Naive B cell (primary cell): ENCODE data around the gene PRKAG2. TPM values are rescaled to one million over a fixed set of nuclear protein-coding genes. Genes with fewer than 3 reads are reported as not detected.
A peak's percentile ranks its signal among the peaks of the same experiment; 100 is the strongest.
"Not testable (repeated sequence)": the region's sequence is repeated elsewhere in the genome, so short reads cannot be mapped to it uniquely, and the experiment has no call there.

Experiments used
- ATAC-seq, 2 donors: fragments of 150-1000 bp; cut with Tn5 transposase; 2 replicates each; pipeline ENCODE4 v1.10.0; 2021; ENCODE audit warnings: low read depth in 2 of 2, mild to moderate bottlenecking in 2 of 2, moderate library complexity in 2 of 2
- DNase-seq: peaks from one replicate; pipeline ENCODE4 v3.0.0; 2022
- H3K27ac Mint-ChIP-seq, 6 donors: one replicate each; pipeline ENCODE4 v1.8.0; 2020 to 2022; ENCODE audit warnings: mild to moderate bottlenecking in 6 of 6, mixed read lengths in 6 of 6, moderate library complexity in 5 of 6, inconsistent platforms in 2 of 6
- H3K27me3 Mint-ChIP-seq, 3 donors: one replicate each; pipeline ENCODE4 v1.8.0; 2021 to 2022; ENCODE audit warnings: mixed read lengths in 3 of 3, mild to moderate bottlenecking in 1 of 3
- H3K36me3 Mint-ChIP-seq, 2 donors: one replicate each; pipeline ENCODE4 v1.8.0; 2020 to 2022; ENCODE audit warnings: mixed read lengths in 2 of 2, inconsistent platforms in 1 of 2, mild to moderate bottlenecking in 1 of 2
- H3K4me1 Mint-ChIP-seq, 3 donors: one replicate each; pipeline ENCODE4 v1.8.0; 2020 to 2022; ENCODE audit warnings: mixed read lengths in 3 of 3, inconsistent platforms in 1 of 3, mild to moderate bottlenecking in 1 of 3, moderate library complexity in 1 of 3
- H3K4me3 Mint-ChIP-seq, 8 donors: one replicate each; pipeline ENCODE4 v1.8.0; 2020 to 2022; ENCODE audit warnings: mild to moderate bottlenecking in 8 of 8, mixed read lengths in 8 of 8, moderate library complexity in 8 of 8, inconsistent platforms in 2 of 8
- H3K9me3 Mint-ChIP-seq, 7 donors: one replicate each; pipeline ENCODE4 v1.8.0; 2020 to 2022; ENCODE audit warnings: mixed read lengths in 7 of 7, mild to moderate bottlenecking in 5 of 7, inconsistent platforms in 2 of 7, moderate library complexity in 1 of 7
- polyA plus RNA-seq, 6 donors: library from polyadenylated mRNA; unstranded; fragments of 300-500 nt; fragmentation: Illumina TruSeq; gene quantifications; one replicate each; pipeline ENCODE4 v1.2.3, GENCODE V29; 2021; ENCODE audit warnings: low read depth in 6 of 6

The PRKAG2 gene
- polyA plus RNA-seq, 6 donors from 2014 or later: 16.2 to 25.4 (median 20.0) TPM

DNA sequence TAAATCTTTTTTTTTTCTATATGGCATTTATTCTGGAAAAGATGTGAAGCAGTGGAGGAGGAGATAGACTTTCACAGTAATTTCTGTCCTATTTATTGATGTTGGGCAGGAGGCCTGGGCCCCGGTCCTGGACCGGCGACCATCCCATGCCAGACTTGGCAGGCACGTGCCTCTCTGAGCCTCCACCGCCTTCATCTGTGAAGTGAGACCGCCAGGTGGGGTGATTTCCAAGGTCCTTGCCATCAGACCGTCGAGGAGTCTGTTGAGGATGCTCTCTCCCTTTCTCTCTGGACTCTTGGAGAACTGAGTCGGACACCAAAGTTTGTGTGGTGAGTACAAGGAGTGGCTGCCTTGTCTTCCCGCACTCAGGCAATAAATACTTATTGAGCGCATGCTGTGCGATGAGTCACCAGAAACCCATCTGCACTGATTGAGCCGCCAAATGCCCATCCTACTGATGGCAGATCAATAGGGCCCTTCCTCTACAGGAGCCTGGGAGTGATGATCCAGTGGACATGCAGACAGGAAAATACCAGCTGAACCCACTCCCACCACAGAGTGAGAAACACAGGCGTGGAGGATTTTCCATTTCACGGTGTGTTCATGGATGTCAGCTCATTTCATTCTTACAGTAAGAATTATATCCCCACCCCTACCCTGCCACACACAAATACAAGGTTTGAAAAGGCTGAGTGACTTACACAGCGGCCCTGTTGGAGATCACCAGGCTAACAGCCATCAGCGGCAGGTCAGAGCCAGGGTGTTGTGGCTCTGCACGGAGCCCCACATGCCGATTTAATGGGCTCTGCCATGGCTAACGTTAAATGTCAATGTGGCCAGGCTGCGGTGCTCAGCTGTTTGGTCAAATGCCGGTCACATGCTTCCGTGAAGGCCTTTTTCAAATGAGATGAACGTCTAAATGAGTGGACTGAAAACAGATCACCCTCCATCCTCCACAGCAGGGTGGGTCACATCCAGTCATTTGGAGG, 11.5 kb upstream of the PRKAG2 start:
- H3K27me3 Mint-ChIP-seq: peaks cover 21 to 47% (median 46%) of the 10 kb centered on the region in 3 donors
- no peaks in the 10 kb centered on the region for H3K36me3 Mint-ChIP-seq
- DNase-seq: no peak
- H3K27ac Mint-ChIP-seq: no peak overlapping the region
- H3K4me3 Mint-ChIP-seq: no peak overlapping the region
- ATAC-seq: no peak
- peaks cover 0 to 1% (median 0%) of the 10 kb centered on the region in 7 donors for H3K9me3 Mint-ChIP-seq
- peaks cover 3 to 8% (median 4%) of the 10 kb centered on the region in 3 donors for H3K4me1 Mint-ChIP-seq

DNA sequence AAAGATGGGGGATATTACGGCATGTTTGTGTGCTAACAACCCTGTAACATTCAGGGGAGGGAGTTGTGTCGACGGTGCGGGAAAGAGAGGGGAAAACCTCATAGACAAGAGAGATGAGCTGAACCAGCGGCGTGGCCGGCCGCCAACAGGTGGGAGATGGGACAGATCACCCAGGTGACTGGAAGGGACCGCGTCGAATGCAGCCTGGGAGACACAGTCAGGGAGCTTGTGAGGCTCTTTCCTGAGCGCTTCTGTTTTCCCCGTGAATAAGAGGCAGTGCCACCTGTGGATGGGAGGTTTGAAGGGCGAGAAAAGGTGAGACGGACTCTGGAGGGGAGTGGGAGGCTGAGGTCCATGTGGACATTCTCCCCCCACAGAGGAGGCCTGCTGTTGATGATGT, 9.9 kb upstream of the PRKAG2 start:
- peaks cover 0 to 1% (median 0%) of the 10 kb centered on the region in 7 donors for H3K9me3 Mint-ChIP-seq
- DNase-seq: no peak
- H3K27ac Mint-ChIP-seq: no peak overlapping the region
- H3K4me3 Mint-ChIP-seq: no peak overlapping the region
- peaks cover 3 to 8% (median 4%) of the 10 kb centered on the region in 3 donors for H3K4me1 Mint-ChIP-seq
- no peak for ATAC-seq
- H3K36me3 Mint-ChIP-seq: no peaks in the 10 kb centered on the region
- H3K27me3 Mint-ChIP-seq: peaks cover 17 to 39% (median 38%) of the 10 kb centered on the region in 3 donors

DNA sequence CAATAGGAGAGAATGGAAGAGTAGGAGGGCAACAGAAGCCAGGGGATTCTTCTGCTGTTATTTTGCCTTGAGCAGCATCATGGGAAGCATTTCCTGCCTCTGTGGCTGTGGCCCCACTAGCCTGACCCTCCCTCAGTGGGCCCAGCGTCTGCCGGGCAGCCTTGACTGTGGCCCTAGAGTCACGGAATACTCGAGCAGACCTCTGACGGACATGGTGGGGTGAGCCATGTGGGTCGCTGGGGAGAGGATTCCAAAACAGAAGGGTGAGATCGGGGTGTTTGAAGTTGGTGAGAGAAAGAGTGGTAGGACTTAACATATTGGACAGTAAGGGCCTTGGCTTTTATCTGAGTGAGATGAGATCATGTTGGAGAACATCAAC, 8.3 kb upstream of the PRKAG2 start:
- DNase-seq: no peak
- no peak for ATAC-seq
- Mint-ChIP-seq H3K27me3 (peaks cover 12 to 30% (median 23%) of the 10 kb centered on the region in 3 donors), H3K27ac (no peak overlapping the region), H3K4me3 (no peak overlapping the region), H3K9me3 (peaks cover 0 to 1% (median 0%) of the 10 kb centered on the region in 7 donors), H3K36me3 (no peaks in the 10 kb centered on the region), H3K4me1 (peaks cover 0 to 3% (median under 1%) of the 10 kb centered on the region in 3 donors)

DNA sequence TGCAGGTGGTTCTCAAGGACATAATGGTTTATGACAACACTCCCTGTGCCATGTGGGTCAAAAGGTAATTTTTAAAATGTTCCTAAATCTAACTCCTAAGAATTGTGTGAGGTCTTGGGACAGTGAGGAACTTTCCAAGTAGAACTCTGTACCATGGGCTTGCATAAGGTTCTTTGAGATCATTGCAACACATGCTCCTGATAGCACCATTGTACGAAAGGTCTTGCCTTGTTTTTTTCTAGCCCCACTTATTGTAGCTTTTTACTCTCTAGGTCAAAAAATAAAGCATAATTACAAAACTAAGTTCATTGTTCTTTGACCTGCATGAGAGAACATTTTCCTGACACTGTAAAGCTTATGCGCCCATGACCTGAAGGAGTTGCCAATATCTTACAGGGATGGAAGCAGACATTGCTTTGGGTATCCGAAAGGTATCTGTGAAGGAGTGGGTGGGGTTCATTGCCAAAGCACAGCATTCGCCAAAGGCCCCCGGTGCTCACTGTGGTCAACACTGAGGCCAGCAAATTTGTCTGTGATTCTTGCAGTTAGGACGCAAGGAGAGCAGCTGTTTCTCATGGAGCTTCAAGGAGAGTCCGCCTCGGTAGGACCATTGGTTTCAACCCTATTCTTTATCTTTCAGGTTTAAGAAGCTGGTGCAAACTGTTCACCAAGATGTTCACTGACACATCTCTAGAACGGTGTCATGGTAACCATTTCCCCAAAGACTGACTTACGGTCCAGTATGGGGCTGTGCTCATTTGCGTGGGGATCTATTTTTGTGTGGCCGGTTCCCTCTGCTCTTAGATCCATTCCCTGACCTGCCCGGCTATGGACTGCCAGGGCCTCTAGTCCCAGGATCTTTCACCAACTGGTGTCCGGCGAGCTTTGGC, 7.6 kb upstream of the PRKAG2 start:
- Mint-ChIP-seq H3K4me3 (no peak overlapping the region), H3K27me3 (peaks cover 12 to 28% (median 23%) of the 10 kb centered on the region in 3 donors), H3K4me1 (peaks cover 0 to 3% (median 0%) of the 10 kb centered on the region in 3 donors), H3K9me3 (peaks cover 0 to 1% (median 0%) of the 10 kb centered on the region in 7 donors), H3K27ac (no peak overlapping the region), H3K36me3 (no peaks in the 10 kb centered on the region)
- DNase-seq: no peak
- no peak for ATAC-seq

DNA sequence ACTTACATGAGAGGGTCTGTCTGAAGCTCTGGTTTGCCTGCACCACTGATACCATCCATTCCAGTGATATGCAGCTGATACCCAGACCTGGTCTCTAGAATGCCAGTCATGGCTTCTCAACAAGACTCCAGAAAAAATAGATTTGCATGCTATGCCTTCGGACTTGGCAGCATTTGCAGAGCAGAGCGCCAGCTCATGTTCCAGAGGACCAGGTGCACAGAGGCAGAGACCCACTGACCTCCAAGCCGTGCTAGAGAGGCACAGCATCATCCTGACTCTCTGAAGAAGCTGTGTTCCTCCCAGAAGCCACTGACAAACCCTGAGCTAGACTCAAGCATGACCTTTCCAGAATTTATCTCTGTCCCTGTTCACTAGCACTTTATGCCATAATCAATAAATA, 6.9 kb upstream of the PRKAG2 start:
- no peak overlapping the region for H3K4me3 Mint-ChIP-seq
- no peaks in the 10 kb centered on the region for H3K36me3 Mint-ChIP-seq
- ATAC-seq (no peak), DNase-seq (no peak)
- peaks cover 8 to 23% (median 23%) of the 10 kb centered on the region in 3 donors for H3K27me3 Mint-ChIP-seq
- H3K4me1 Mint-ChIP-seq: peaks cover 0 to 3% (median 0%) of the 10 kb centered on the region in 3 donors
- H3K27ac Mint-ChIP-seq: no peak overlapping the region
- peaks cover 0 to 1% (median 0%) of the 10 kb centered on the region in 7 donors for H3K9me3 Mint-ChIP-seq

DNA sequence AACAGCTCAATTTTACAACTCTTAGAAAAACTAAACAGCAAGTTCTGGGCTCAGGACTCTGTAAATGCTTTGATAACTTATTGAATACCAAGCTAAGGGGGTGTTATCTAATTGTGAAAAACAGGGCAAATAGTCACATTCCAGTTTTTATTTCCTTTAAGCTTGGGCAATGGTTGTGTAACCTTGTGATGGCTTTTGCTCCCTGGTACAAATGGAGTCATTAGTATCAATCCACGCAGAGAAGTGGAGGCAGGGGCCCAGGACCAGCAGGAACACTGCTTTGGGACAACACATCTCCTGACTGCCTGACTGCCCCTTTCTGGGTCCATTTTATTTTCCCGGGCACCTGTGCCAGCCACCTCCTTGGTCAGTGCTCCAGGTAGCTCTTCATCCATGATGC, 5.8 kb upstream of the PRKAG2 start:
- ATAC-seq (no peak), DNase-seq (no peak)
- peak overlapping the region in 1 of 8 donors; percentile 18 for H3K4me3 Mint-ChIP-seq
- no peak overlapping the region for H3K27ac Mint-ChIP-seq
- H3K36me3 Mint-ChIP-seq: no peaks in the 10 kb centered on the region
- H3K9me3 Mint-ChIP-seq: peaks cover 0 to 1% (median 0%) of the 10 kb centered on the region in 7 donors
- peaks cover 0 to 3% (median 2%) of the 10 kb centered on the region in 3 donors for H3K4me1 Mint-ChIP-seq
- peaks cover 8 to 23% (median 23%) of the 10 kb centered on the region in 3 donors for H3K27me3 Mint-ChIP-seq

DNA sequence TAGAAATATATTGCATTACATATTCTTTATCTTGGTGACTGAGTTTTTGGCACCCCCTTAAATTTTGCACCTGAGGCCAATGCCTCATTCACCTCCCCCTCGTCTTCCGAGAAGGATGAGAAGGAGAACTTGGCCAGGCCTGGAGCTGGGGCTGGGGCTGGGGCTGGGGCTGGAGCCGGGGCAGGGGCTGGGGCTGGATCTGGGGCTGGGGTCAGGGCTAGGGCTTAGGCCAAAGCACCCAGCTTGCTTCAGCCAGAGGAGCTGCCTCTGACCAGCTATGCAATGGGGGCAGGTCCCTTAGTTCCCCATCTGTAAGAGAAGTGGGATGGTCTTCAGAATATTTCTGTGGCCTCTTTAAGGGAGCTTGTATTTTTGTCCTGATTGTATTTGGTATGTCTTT, 3.8 kb upstream of the PRKAG2 start:
- Mint-ChIP-seq H3K9me3 (no peaks in the 10 kb centered on the region), H3K36me3 (no peaks in the 10 kb centered on the region), H3K4me1 (peaks cover 2 to 4% (median 2%) of the 10 kb centered on the region in 3 donors), H3K27me3 (peaks cover 0 to 10% (median 8%) of the 10 kb centered on the region in 3 donors), H3K4me3 (peak overlapping the region in 1 of 8 donors; percentile 99), H3K27ac (no peak overlapping the region)
- ATAC-seq (no peak), DNase-seq (no peak)

DNA sequence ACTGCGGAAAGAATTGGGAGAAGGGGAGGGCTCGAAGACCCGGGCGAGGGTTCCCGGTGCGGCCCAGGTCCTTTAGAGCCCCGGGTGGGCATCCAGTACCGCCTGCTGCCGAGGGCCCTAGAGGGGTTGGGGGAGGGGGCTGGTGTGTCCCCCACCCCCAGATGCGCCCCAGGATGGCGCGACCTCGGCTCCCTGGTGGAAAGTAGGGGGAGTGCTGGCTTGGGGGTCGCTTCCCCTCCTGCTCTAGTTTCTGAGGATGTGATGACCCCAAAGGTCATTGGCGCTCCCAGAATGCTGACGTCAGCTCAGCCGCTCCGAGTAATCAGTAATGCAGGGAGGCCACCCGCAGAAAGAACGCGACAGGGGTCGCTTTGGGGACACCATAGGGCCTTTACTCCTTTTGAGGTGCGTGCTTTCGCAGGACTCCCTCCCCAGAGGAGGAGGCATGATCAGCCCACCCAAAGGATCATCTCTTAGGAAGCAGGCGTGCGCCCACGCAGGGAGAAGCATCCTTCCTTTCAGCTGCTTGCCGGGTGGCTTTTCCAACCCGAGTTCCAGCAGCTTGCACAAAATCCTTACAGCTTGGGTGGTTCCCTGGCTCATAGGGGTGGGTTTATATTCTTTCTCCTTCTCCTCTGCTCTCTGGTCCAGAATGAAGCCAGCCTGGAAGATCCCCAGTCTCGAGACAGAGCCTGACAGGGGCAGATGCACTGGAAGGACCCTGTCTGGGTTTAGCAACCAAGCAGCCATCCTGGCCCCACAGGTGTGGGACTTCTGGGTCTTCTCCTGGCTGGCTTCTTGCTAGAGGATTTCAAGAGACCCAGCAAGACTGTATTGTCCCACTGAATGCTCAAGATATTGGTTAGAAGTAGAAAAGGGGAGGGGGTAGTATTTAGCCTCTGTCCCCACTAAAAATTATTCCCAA, 1.3 kb upstream of the PRKAG2 start:
- H3K36me3 Mint-ChIP-seq: no peaks in the 10 kb centered on the region
- no peaks in the 10 kb centered on the region for H3K27me3 Mint-ChIP-seq
- H3K27ac Mint-ChIP-seq: peak overlapping the region in 5 of 6 donors; percentile 49 to 94 (median 81)
- H3K4me1 Mint-ChIP-seq: peaks cover 8 to 14% (median 10%) of the 10 kb centered on the region in 3 donors
- ATAC-seq: no peak
- DNase-seq: peak; percentile 7
- H3K9me3 Mint-ChIP-seq: no peaks in the 10 kb centered on the region
- H3K4me3 Mint-ChIP-seq: peak overlapping the region; percentile 64 to 99 (median 85)

DNA sequence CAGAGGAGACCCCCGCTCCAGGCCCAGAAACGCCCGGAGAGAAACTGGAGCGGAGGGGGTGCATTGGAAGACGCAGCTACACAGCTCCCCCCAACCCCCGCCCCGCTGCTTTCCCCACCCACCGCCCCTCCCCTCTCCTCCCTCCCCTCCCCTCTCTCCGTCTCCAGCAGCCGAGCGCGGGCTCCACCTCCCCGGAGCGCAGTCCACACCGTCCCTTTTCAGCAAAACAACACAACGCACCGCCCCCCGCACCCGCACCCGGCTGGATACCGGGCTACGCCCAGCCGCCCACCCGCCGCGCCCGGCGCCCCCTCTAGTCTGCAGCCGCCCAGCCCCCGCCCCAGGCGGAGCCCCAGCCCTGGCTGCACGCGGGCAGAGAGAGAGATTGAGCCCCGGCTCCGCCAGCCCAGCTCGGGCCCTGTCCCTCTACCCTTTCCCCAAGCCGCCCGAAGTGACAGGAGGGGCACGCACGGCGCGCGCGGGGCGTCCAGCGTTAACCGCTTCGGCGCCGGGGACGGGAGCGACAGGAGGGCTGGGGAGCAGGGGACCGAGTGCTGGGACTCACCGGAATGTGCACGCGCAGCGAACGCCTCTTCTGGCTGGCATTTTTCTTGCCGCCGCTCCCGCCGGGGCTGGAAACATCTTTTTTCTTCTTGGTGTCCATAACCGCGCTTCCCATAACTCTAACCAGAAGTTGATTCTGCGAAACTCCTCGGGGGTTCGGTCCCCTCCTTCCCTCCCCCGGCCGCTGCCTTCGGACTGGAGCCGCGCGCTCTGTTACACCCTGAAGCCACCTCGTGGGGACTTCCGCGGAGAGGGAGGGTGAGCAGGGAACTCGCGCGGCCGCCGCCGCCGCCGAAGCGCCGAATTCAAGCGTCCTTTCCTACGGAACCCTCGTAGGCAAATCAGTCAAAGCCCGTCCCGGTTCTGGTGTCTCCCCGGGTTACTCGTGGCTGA, 695 bp downstream of the PRKAG2 start:
- no peaks in the 10 kb centered on the region for H3K27me3 Mint-ChIP-seq
- no peaks in the 10 kb centered on the region for H3K36me3 Mint-ChIP-seq
- ATAC-seq: peak; percentile 53 to 56
- DNase-seq: peak; percentile 63
- H3K27ac Mint-ChIP-seq: peak overlapping the region; percentile 90 to 98 (median 98)
- H3K4me3 Mint-ChIP-seq: peak overlapping the region; percentile 95 to 99 (median 98)
- peaks cover 19 to 28% (median 20%) of the 10 kb centered on the region in 3 donors for H3K4me1 Mint-ChIP-seq
- no peaks in the 10 kb centered on the region for H3K9me3 Mint-ChIP-seq

DNA sequence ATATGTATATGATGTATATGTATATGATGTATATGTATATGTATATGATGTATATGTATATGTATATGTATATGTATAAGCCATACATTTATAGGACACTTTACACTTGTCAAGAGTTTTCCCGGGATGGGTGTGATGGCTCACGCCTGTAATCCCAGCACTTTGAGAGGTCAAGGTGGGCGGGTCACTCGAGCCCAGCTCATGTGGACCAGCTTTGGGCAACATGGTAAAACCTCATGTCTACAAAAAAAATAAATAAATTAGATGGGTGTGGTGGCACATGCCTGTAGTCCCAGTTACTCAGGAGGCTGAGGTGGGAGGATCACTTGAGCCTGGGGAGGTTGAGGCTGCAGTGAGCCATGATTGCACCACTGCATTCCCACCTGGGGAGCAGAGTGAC, 2.4 kb downstream of the PRKAG2 start:
- not testable (repeated sequence) for ATAC-seq, DNase-seq, H3K36me3 Mint-ChIP-seq, H3K9me3 Mint-ChIP-seq, H3K27me3 Mint-ChIP-seq
- Mint-ChIP-seq H3K27ac (peak overlapping the region in 1 of 6 donors; percentile 98), H3K4me1 (peaks cover 31 to 43% (median 33%) of the 10 kb centered on the region in 3 donors), H3K4me3 (peak overlapping the region in 6 of 8 donors; percentile 29 to 99 (median 98))

DNA sequence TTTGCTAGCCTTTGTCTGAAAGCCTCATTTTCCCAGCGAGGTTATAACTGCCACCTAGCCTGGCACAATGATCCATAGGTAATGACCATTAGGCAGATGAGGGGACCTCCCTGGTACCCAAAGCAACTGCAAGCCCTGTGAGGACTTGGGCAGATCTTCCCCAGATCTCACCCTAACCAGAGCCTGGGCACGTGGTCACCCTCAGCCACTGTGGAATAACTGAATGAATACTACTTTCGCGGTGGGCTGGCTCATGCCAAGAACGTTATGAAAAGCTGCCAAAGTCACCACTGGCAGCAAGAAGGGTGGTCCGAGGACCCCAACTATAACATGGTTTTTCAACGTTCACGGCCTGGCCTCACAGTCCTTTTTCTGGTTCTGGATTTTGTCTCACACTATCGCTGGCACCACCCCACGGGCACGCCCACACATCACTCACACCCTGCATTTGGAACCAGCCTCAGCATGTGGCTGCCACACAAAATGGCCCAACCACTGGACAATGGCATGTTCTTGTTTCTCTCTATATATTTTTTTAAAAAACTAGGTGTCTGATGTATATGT, 3.4 kb downstream of the PRKAG2 start:
- DNase-seq (no peak), ATAC-seq (no peak)
- Mint-ChIP-seq H3K4me1 (peaks cover 38 to 53% (median 41%) of the 10 kb centered on the region in 3 donors), H3K27ac (peak overlapping the region in 2 of 6 donors; percentile 5 to 59), H3K36me3 (no peaks in the 10 kb centered on the region), H3K27me3 (no peaks in the 10 kb centered on the region), H3K9me3 (no peaks in the 10 kb centered on the region), H3K4me3 (no peak overlapping the region)
